Osteocyte (in vitro differentiated cells): Measurements from ENCODE around the gene ERP29. TPM values are rescaled to one million over a fixed set of nuclear protein-coding genes. Genes with fewer than 3 reads are reported as not detected.

Experiments
- DNase-seq: peaks from one replicate; pipeline ENCODE4 v3.0.0; 2021; ENCODE audit warnings: mixed read lengths; ENCODE audit not compliant: unreplicated experiment; ENCODE audit errors: extremely low spot score
- H3K27ac Mint-ChIP-seq: one replicate; pipeline ENCODE4 v1.8.0; 2021; ENCODE audit warnings: mild to moderate bottlenecking, mixed read lengths; ENCODE audit not compliant: unreplicated experiment
- H3K27me3 Mint-ChIP-seq: one replicate; pipeline ENCODE4 v1.8.0; 2021; ENCODE audit warnings: mixed read lengths; ENCODE audit not compliant: unreplicated experiment
- H3K36me3 Mint-ChIP-seq: one replicate; pipeline ENCODE4 v1.8.0; 2021; ENCODE audit warnings: mixed read lengths; ENCODE audit not compliant: unreplicated experiment
- H3K4me1 Mint-ChIP-seq: one replicate; pipeline ENCODE4 v1.8.0; 2021; ENCODE audit warnings: mixed read lengths; ENCODE audit not compliant: unreplicated experiment
- H3K4me3 Mint-ChIP-seq: one replicate; pipeline ENCODE4 v1.8.0; 2021; ENCODE audit warnings: mild to moderate bottlenecking, moderate library complexity, mixed read lengths; ENCODE audit not compliant: unreplicated experiment
- H3K9me3 Mint-ChIP-seq: one replicate; pipeline ENCODE4 v1.8.0; 2021; ENCODE audit warnings: mixed read lengths; ENCODE audit not compliant: unreplicated experiment
- CTCF ChIP-seq: fragments of 200-600 bp; sonication (generic); IDR thresholded peaks from 2 replicates; pipeline ENCODE4 v1.5.0; 2021; ENCODE audit warnings: antibody characterized with exemption, mild to moderate bottlenecking, moderate library complexity
- total RNA-seq: library from RNA; stranded (reverse); gene quantifications from 2 replicates; pipeline ENCODE4 v1.2.1, GENCODE V29; 2021

The ERP29 gene
- total RNA-seq, 1 donor from 2014 or later: 133 TPM

DNA sequence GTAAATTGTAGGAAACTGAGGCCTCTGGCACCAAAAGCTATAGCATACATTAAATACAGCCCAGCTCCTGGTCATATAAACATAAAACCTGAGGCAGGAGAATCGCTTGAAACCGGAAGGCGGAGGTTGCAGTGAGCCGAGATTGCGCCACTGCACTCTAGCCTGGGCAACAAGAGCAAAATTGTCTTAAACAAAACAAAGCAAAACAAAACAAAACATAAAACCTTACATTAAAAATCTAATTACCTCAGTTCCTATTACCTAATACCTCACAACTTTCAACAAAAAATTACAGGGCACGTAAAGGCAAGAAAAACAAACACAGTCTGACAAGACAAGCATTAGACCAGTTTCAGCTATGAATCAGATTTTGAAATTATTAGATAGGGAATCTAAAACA is 36.9 kb upstream of the ERP29 start:
- H3K4me3 Mint-ChIP-seq: no peak overlapping the region
- no peaks in the 10 kb centered on the region for H3K4me1 Mint-ChIP-seq
- no peak for TF ChIP-seq CTCF
- no peaks in the 10 kb centered on the region for H3K27me3 Mint-ChIP-seq
- H3K36me3 Mint-ChIP-seq: peaks cover 13% of the 10 kb centered on the region
- no peak for DNase-seq
- peaks cover 2% of the 10 kb centered on the region for H3K9me3 Mint-ChIP-seq
- no peak overlapping the region for H3K27ac Mint-ChIP-seq

DNA sequence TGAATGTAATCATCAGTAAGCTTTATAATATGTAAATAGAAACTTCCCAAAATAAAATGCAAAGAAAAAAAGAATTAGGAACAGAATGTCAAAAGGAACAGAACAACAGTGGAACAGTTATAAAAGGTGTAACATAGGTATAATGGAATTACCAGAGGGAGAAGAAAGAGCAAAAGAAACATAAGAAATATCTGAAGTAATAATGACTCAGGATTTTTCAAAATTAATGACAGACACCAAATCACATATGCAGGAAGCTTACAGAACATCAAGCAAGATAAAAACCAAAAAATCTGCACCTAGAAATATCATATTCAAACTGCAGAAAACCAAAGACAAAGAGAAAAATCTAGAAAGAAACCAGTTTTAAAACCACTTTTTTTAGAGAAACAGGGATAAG is 36.4 kb upstream of the ERP29 start:
- H3K4me3 Mint-ChIP-seq: no peak overlapping the region
- H3K27ac Mint-ChIP-seq: no peak overlapping the region
- no peaks in the 10 kb centered on the region for H3K9me3 Mint-ChIP-seq
- TF ChIP-seq CTCF: no peak
- H3K27me3 Mint-ChIP-seq: no peaks in the 10 kb centered on the region
- peaks cover 2% of the 10 kb centered on the region for H3K4me1 Mint-ChIP-seq
- H3K36me3 Mint-ChIP-seq: peaks cover 14% of the 10 kb centered on the region
- DNase-seq: no peak

- TF ChIP-seq CTCF: no peak
- H3K9me3 Mint-ChIP-seq: no peaks in the 10 kb centered on the region
- no peak overlapping the region for H3K27ac Mint-ChIP-seq
- no peak overlapping the region for H3K4me3 Mint-ChIP-seq
- peaks cover 8% of the 10 kb centered on the region for H3K4me1 Mint-ChIP-seq
- no peaks in the 10 kb centered on the region for H3K27me3 Mint-ChIP-seq
- no peak for DNase-seq
- H3K36me3 Mint-ChIP-seq: peaks cover 10% of the 10 kb centered on the region
These were observed 34.7 kb upstream of the ERP29 start for GRCh38 chr12:111978545-111978944.

- Mint-ChIP-seq H3K4me1 (peaks cover 8% of the 10 kb centered on the region), H3K9me3 (no peaks in the 10 kb centered on the region), H3K4me3 (no peak overlapping the region), H3K27me3 (no peaks in the 10 kb centered on the region), H3K27ac (no peak overlapping the region), H3K36me3 (peaks cover 13% of the 10 kb centered on the region)
- no peak for DNase-seq
- no peak for TF ChIP-seq CTCF
These were observed 32.6 kb upstream of the ERP29 start for GRCh38 chr12:111980598-111980997.

DNA sequence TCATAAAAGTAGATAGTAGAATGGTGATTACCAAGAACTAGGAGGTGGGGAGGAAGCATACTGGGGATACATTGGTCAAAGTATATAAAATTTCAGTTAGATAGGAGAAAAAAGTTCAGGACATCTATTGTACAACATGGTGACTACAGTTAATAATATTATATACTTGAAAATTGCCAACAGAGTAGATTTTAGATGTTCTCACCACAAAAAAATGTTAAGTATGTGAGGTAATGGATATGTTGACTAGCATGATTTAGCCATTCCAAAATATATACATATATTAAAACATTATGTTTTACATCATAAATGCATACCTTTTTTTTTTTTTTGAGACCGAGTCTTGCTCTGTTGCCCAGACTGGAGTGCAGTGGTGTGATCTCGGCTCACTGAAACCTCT is 31.2 kb upstream of the ERP29 start:
- Mint-ChIP-seq H3K9me3 (no peaks in the 10 kb centered on the region), H3K36me3 (peaks cover 13% of the 10 kb centered on the region), H3K4me3 (no peak overlapping the region), H3K27ac (no peak overlapping the region), H3K27me3 (no peaks in the 10 kb centered on the region), H3K4me1 (peaks cover 8% of the 10 kb centered on the region)
- no peak for TF ChIP-seq CTCF
- no peak for DNase-seq
